Measurements from ENCODE around the gene LYG2.
"Not testable (repeated sequence)": the region's sequence is repeated elsewhere in the genome, so short reads cannot be mapped to it uniquely, and the experiment has no call there.

Gene LYG2

DNA sequence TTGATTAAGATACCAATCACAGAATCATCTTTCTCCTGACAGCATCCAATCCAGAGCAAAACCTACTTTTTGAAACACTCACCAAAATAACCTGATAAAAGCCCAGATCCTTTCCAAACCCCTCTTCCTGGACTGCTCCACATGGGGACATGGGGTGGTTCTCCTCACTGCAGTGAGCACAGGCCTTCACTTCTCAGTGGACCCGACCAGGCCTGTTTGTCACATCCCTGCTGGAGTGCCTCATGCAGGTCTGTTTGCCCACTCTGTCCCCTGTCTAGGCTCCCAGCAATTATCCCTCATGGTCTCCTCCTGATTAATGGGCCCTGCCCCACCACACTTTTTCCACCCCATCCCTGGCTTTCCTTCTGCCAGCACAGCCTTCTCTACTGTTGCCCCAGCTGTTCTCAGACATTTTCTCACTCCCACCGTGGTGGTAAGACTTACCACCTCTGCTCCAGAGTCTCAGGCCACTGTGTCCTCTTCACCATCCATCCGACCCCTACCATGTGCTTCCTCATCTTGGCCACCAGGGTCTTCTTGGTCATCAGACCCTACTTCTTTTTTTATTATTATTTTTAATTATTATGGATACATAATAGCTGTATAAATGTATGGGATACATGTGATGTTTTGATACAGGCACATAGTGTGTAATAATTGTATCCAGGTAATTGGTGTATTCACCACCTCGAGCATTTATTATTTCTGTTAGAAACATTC, 53.3 kb downstream of the LYG2 start:
- no peak for DNase-seq (ENCODE audit: low read depth in 2 of 2)

DNA sequence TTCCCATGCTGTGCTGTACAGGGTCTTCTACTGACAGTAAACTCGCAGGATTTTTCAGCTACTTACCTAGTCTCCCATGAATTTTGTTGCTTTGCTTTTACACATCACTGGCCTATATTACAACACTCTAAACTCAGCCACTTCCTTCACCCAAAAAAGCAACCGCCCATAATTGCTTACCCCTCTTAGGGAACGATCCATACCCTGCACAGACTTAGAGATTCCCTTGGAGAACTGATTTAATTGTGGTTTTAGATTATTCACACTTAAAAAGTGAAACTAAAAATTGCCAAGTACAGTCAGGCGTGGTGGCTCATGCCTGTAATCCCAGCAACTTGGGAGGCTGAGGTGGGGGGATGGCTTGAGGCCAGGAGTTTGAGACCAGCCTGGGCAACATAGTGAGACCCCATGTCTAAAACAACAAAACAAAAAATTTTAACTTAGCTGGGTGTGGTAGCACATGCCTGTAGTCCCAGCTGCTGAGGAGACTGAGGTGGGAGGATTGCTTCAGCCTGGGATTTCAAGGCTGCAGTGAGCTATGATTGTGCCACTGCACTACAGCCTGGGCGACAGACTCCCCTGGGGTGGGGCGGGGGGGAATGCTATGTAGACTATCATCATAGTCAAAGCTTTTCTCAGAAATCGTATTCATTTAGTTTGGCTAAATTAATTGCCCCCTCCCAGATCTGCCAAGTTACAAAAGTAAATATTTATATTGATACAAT, 55.2 kb downstream of the LYG2 start:
- no peak for DNase-seq (ENCODE audit: low read depth in 2 of 2)

DNA sequence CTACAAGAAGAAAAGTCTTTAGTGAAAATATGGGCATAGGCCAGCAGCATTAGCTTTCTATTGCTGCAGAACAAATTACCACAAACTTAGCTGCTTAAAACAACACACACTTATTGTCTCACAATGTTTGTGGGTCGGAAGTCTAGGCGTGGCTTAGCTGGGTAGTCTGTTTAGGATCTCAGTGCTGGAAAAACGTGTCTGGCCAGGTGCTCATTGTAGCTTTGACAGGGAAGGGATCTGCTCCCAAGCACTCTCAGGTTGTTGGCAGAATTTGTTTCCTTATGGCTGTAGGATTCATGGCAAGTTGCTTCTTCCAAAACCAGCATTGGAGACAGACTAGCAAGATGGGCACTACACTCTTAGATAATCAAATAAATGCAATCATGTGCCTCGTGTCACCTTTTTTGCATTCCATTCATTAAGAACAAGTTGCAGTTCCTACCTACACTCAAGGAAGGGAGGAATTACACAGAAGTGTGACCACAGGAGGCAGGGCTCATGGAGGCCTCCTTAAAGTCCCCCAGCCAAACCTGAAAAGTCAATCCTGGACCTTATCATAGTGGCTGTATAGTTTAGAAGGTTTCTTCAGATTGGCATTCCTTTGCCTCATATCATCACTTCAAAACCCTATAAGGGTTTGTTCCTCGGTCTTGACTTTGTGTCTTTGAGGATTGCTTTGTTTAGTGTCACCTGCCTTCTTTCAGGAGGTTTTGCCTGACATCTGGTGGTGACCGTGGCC, 57.2 kb downstream of the LYG2 start:
- no peak for DNase-seq (ENCODE audit: low read depth in 2 of 2)

DNA sequence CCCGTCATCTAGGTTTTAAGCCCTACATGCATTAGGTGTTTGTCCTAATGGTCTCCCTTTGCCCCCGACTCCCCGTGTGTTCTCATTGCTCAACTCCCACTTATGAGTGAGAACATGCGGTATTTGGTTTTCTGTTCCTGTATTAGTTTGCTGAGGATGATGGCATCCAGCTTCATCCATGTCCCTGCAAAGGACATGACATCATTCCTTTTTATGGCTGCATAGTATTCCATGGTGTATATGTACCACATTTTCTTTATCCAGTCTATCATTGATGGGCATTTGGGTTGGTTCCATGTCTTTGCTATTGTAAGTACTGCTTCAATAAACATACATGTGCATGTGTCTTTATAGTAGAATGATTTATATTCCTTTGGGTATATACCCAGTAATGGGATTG, 63.1 kb downstream of the LYG2 start:
- not testable (repeated sequence) for DNase-seq (ENCODE audit: low read depth in 2 of 2)

Measured in stimulated activated CD4-positive, alpha-beta T cell treated with anti-CD3 and anti-CD28 coated beads, Interleukin-12 subunit alpha, Interleukin-12 subunit beta, amount 100 ng/mL, for 24 hours (primary cell).